Stimulated activated CD8-positive, alpha-beta memory T cell treated with anti-CD3 and anti-CD28 coated beads, Interleukin-2, amount 100 ng/mL, for 48 hours (primary cell): Measurements from ENCODE around the gene PHLDA1.
"Not testable (repeated sequence)": the region's sequence is repeated elsewhere in the genome, so short reads cannot be mapped to it uniquely, and the experiment has no call there.

ENCODE experiments used
- DNase-seq, 2 donors: peaks; one replicate each; pipeline ENCODE4 v3.0.0-alpha.2; 2020; ENCODE audit warnings: low read depth in 2 of 2

The PHLDA1 gene

GRCh38 chr12:75985566-75985965 lies 46.0 kb downstream of the PHLDA1 start:
- no peak for DNase-seq

DNA sequence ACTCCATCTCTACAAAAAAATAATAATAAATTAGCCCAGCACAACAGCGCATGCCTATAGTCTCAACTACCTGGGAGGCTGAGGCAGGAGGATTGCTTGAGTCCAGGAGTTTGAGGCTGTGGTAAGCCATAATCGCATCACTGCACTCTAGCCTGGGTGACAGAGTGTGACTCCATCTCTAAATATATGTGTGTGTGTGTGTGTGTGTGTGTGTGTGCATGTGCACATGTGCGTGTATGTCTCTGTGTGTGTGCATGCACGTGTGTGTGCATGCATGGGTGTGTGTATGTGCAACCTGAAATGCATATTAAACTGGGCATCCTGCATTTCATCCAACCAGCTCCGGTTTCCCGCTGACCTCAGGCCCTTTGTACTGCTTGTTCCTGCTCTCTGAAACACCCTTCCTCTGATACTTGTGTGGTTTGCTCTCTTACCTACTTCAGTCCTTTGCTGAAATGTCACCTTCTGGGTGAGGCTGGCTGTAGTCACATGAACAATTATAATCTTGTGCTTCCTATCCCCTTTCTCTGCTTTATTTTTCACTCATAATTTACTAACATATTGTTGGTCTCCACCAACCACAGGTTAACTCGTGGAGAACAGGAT lies 46.9 kb downstream of the PHLDA1 start:
- DNase-seq: no peak

DNA sequence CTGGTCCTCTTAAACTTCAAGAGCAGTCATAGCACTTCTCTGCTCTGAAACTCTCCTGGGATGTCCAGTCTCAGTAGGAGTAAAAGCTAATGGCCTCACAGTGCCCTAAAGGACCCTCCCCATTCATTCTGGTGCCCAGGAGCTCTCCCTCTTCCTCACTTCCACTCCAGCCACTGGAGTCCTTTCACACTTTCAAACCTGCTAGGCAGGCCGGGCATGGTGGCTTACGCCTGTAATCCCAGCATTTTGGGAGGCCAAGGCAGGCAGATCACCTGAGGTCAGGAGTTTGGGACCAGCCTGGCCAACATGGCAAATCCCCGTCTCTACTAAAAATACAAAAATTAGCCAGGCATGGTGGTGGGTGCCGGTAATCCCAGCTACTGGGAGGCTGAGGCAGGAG lies 47.7 kb downstream of the PHLDA1 start:
- not testable (repeated sequence) for DNase-seq

DNA sequence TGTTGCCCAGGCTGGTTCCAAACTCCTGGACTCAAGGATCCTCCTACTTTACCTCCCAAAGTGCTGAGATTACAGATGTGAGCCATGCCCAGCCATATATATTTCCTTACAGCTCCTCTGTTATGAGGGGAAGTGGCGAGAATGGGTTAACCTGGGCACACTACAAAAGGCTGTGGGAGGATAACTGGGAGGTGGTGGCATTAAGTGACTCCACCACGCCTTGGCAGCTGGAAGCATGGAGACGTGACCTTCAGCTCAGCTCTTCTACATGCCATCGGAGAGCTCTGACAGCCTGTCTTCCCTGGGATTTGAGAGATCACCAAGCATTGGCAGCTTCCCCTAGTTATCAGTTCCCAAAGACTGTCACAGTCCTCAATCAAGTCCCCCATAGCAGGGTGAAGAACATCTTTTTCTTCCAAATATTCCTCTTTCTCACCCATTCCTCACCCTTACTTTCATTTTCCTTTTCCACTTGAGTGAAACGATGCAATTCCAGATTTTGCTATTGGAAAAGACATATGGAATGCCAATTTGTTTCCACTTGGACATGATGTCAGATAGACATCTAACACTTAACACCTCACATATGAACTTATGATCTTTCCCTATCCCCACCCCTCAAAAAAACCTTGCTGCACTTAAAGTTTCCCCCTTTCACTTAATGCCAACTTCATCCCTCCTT lies 48.5 kb downstream of the PHLDA1 start:
- DNase-seq: no peak

- no peak for DNase-seq
These were observed 49.4 kb downstream of the PHLDA1 start for GRCh38 chr12:75982169-75982564.

DNA sequence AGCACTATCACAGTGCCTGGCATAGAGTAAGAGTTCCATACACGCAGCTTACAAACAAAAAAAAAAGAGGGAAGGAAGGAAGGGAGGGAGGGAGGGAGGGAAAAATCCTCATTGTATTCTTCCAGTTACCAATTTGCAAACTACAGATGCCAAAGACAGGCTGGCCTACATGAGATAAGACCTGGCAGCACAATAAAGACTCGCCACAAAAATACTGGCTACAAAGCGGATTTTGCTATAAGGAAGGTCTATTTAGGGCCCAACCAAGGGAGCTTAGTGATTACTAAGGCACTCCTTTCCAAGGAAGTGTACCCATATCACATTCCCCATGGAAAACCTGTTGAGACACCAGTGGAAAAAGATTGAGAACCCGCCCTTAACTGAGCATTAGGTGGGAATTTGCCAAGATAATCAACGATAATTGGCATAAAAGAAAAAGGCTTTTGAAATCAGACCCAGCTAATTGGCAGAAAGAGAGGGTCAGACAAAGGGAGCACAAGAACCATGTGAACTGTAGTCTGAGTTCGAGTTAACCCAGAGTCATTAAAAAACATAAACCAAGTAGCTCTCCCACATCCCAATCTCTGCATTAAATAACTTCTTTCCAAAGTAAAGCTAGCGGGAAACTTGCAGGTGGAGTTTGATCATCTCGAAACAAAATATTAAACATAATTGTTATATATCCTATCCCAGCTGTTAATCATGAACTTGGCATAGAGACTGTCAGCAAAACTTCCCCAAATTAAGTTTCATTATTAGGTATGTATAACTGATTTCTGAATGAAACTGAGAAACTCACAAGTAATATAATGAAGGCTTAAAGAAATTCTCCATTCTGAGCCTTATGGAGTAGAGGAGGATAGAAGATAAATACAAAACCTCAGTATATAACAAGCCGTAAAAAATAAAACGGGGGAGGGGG lies 50.1 kb downstream of the PHLDA1 start:
- DNase-seq: no peak

GRCh38 chr12:75979181-75979580 lies 52.4 kb downstream of the PHLDA1 start:
- no peak for DNase-seq

- no peak for DNase-seq
These were observed 52.9 kb downstream of the PHLDA1 start for GRCh38 chr12:75978677-75979076.

- DNase-seq: peak; percentile 27 to 47
These were observed 53.5 kb downstream of the PHLDA1 start for GRCh38 chr12:75977952-75978671.

DNA sequence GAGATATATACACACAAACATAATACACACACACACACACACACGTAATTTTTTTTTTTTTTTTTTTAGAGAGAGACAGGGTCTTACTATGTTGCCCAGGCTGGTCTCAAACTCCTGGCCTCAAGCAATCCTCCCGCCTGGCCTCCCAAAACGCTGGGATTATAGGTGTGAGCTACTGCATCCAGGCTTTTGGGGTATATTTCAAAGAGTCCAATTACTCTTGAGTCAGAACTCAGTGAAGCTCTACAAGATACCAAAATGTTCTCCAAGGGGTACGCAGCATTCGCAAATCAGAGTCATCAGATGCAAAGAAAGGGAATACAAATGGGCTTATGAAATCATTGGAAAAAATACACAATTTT lies 54.0 kb downstream of the PHLDA1 start:
- no peak for DNase-seq

DNA sequence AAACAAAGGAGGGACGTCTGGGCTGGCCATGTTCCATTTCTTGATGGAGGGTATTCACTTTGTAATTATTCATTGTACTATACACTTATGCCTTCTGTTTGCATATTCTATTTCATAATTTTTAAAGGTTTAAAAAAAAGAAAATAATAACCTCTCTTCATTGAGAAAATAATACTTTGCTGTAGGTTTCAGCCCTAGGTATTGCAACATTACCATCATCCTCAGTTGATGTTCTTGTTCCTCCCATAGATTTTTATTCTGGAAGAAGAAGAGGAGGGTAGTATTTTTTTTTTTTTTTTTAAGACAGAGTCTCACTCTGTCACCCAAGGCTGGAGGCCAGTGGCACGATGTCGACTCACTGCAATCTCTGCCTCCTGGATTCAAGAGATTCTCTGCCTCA lies 54.7 kb downstream of the PHLDA1 start:
- DNase-seq: no peak

DNA sequence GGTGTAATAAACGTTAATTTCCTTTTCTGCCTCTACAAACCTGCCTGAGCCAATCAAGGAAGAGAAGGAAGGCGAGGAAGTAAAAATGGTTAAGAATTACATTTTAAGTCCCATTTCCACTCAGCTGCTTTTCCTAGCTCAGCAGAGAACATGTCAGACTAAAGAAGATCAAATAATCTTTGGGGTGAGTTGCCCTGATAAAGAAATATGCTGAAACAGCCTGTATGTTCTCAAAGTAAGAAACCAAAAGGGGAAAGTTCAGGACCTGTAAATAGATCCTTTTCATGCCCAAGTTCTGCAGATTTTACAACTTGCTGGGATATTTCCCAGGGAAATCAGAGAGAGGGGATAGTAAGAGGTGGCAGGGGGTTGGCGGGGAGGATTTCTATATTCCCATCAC lies 55.5 kb downstream of the PHLDA1 start:
- no peak for DNase-seq

DNA sequence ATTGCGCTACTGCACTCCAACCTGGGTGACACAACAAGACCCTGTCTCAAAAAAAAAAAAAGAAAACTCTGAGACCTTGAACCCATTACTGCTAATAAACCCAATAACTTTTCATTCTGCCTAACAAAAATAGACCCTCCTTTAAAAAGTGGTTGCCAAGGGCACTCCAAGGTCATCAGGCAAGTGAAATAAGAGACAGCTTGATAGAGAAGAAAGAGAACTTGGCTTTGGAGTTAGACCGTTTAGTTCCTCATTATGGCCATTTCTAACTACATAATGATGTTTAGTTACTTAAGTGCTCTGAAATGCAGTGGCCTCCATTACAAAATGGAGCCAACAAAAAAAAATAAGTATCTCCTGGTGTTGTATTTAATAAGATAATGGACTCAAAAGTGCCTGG lies 55.9 kb downstream of the PHLDA1 start:
- no peak for DNase-seq
